Stimulated activated CD8-positive, alpha-beta memory T cell treated with anti-CD3 and anti-CD28 coated beads, Interleukin-2, amount 100 ng/mL, for 1 hour (primary cell): ENCODE measurements around the gene TAS2R7.
"Not testable (repeated sequence)": the region's sequence is repeated elsewhere in the genome, so short reads cannot be mapped to it uniquely, and the experiment has no call there.

Experiments used
- DNase-seq, 2 donors: peaks; one replicate each; pipeline ENCODE4 v3.0.0-alpha.2; 2020; ENCODE audit warnings: low read depth in 2 of 2

TAS2R7 gene, protein sequence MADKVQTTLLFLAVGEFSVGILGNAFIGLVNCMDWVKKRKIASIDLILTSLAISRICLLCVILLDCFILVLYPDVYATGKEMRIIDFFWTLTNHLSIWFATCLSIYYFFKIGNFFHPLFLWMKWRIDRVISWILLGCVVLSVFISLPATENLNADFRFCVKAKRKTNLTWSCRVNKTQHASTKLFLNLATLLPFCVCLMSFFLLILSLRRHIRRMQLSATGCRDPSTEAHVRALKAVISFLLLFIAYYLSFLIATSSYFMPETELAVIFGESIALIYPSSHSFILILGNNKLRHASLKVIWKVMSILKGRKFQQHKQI

GRCh38 chr12:10802587-10802986 lies at the start of gene TAS2R7:
TSS of gene TAS2R7 (minus strand) at chr12:10802627. CDS start at chr12:10802570, 57 bp downstream.
- no peak for DNase-seq

- DNase-seq: no peak
These were observed 48.9 kb upstream of the TAS2R7 start for GRCh38 chr12:10851243-10851858.

DNA sequence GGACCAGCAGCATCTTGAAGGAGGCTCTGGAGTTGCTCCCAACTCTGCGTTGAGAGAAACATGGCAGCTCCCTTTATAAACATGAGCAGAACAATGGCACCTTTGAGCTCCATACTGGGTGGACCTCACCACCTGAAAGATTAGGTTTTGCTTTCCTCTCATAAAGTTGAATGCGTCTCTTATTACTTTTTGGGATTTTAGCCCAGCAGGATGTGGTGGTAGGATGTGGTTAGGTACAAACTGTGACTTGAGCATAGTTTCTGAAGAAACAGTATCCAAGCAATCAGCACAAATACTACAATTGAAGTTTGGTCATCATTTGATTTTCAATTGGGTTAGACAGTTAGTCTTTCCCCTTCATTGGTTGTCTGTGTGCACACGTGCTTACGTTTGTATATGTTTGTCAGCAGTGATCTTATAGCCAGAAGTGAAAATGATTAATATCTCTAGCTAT lies 47.0 kb upstream of the TAS2R7 start, which contains the start of gene PRR4:
Gene PRR4, minus strand, starts transcription at position 51 of the 454 bp plus-strand sequence. Its CDS starts 38 bp downstream, at position 13.
- DNase-seq: no peak

DNA sequence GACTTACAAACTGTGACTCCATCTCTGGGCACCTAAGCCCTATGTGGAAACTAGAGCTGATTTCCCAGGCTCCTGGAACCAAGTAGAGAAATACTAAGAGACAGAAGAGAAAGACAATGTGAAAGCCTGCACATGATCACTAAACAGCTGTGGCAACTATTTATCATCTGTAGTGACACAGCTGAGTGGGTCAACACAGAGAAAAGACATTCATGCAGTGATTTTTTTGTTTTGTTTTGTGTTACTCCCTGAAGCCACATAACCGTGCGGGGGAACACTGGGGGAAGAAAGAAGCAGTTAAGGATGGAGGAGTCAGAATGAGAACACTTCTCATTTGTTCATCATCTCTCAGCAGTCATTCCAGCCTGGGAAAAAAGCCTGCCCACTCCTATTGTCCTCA lies 45.3 kb upstream of the TAS2R7 start:
- DNase-seq: no peak

GRCh38 chr12:10842862-10843261 lies 40.4 kb upstream of the TAS2R7 start:
- DNase-seq: no peak

DNA sequence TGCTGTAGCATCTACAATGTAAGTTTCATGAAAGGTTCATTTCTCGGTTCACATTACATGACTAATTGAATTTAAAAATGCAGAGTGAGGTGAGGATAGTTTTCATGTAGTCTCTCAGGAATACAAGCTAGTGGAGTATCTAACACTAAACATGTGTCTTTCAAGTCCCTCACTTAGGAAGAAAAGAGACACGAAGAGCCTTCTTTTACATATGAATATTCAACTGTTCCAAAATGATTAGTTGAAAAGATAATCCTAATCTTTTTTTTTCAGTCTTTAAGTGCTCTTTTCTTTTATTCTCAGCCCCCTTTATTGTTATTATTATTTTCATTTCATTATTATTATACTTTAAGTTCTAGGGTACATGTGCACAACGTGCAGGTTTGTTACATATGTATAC lies 36.0 kb upstream of the TAS2R7 start:
- no peak for DNase-seq

- DNase-seq: no peak
These were observed 27.6 kb upstream of the TAS2R7 start for GRCh38 chr12:10829994-10830393.

DNA sequence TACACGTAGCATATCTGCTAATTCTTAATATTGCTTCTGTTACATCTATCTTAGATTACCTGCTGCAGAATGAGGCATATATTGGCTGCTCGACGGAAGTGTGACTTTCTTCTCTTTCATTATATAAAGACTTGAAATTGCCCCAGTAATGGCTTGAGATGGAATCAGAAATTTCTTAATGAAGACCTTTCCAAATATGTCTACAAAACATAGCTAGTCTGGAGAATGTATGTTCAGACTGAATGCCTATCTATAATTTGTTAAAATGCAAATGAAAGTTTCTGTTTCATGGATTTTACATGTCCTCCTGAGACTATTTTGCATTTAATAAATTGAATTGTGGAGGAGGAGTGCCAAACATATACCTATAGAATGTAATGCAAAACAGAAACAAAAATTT lies 23.8 kb upstream of the TAS2R7 start, which contains the start of gene TAS2R10:
Gene TAS2R10, minus strand, starts transcription at position 101 of the 400 bp plus-strand sequence. Its CDS starts 89 bp downstream, at position 12.
- DNase-seq: no peak

DNA sequence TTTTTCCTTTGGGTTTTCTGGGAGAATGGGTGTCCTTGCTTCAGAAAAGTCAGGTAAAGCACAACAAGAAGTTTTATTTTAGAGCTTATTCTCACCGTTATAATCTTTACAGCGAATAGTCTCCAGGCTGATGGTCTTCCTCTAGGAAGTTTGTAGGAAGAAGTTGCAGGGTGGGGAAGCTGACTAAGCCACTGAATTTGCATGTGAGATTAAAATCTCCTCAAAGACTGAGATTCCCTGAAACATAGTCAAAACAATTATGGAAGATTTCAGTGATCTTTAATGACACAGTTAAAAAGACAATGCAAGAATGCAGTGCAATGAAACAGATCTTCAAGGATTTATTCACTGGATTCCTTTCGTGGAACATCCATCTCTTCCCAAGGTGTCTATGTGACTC lies 22.5 kb upstream of the TAS2R7 start:
- no peak for DNase-seq

GRCh38 chr12:10811883-10812536 lies 9.6 kb upstream of the TAS2R7 start:
- no peak for DNase-seq

GRCh38 chr12:10810068-10810467 lies 7.6 kb upstream of the TAS2R7 start, which contains the start of gene TAS2R9:
TSS of gene TAS2R9 (minus strand) at chr12:10810168. CDS start at chr12:10810075, 93 bp downstream.
- DNase-seq: no peak

- no peak for DNase-seq
These were observed 4.8 kb upstream of the TAS2R7 start, which contains the start of gene TAS2R8 for GRCh38 chr12:10807186-10807585. TSS of gene TAS2R8 (minus strand) at chr12:10807286. CDS start at chr12:10806980, 306 bp downstream.

DNA sequence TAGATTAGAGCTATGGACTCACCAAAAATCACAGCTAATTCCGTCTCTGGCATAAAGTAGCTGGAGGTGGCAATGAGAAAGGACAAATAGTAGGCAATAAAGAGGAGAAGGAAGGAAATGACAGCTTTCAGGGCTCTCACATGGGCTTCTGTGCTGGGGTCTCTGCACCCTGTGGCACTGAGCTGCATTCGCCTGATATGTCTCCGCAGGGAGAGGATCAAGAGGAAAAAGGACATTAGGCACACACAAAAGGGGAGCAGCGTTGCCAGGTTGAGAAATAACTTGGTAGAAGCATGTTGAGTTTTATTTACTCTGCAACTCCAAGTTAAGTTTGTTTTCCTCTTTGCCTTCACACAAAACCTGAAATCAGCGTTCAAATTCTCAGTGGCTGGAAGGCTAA lies 686 bp downstream of the TAS2R7 start:
- no peak for DNase-seq

DNA sequence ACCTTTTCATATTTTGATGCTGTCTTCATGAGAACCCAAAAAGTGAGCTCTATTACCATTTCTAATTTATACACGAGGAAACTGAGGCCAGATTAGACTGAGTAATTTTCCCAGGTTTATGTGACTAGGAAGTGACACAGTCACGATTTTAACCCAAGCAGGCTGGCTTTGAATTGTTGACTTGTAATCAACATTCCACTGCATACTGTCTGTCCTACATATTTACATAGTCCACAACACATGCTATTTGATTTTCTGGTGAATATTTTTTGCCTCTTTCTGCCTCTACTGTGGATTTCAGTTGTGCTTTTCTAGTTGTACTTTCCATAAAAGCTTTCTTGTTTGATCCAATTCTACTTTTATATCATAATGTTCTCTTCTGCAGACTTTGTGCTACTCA lies 8.2 kb downstream of the TAS2R7 start:
- DNase-seq: no peak

- not testable (repeated sequence) for DNase-seq
These were observed 10.7 kb downstream of the TAS2R7 start for GRCh38 chr12:10791769-10792168.

GRCh38 chr12:10783252-10783651 lies 19.2 kb downstream of the TAS2R7 start:
- DNase-seq: no peak

DNA sequence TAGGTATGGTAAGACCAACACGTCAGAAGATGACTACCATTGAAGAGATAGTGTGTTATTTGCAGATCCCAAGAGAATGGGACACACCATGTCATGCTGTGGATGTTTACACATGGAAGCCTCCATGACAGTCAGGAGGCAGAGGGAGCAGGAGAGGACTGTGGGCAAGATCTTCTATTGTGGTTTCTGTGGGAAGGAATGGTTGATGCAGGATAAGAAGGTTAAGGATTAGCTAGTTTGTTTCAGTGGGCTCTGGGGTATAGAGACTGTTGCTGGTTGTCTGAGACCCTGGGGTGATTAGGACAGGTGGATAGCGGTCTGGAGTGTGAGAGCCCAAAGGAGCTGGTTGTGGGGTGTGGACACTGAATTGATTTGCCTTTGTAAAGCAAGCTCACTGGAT lies 23.3 kb downstream of the TAS2R7 start:
- no peak for DNase-seq

DNA sequence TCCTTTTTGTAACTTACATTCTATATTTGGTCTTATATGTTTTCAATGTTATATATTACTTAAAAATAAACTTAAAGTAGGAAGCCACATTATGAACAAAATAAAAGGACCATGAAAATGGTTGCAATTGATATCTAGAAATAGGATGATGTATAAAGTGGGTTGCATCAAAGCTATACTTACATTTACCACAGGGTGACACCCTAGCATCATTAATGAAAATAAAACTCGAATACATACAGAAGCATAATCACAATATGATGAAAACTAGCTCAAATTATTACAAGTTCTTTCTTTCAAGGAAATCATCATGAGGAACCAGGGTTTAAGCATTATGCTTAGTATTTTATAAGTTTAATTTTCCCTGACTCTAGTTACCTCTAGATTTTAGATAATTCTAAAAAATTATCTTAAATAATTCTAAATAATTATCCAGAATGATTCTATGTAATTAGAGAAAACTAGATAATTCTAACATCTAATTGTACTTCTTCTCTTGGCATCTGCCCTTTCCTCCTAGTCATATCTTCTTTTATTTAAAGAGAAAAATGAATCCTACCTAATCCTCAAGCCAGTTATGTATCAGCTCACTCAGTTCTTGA lies 31.2 kb downstream of the TAS2R7 start:
- no peak for DNase-seq

GRCh38 chr12:10759657-10760056 lies 42.8 kb downstream of the TAS2R7 start:
- no peak for DNase-seq

GRCh38 chr12:10756194-10756593 lies 46.2 kb downstream of the TAS2R7 start:
- DNase-seq: no peak

DNA sequence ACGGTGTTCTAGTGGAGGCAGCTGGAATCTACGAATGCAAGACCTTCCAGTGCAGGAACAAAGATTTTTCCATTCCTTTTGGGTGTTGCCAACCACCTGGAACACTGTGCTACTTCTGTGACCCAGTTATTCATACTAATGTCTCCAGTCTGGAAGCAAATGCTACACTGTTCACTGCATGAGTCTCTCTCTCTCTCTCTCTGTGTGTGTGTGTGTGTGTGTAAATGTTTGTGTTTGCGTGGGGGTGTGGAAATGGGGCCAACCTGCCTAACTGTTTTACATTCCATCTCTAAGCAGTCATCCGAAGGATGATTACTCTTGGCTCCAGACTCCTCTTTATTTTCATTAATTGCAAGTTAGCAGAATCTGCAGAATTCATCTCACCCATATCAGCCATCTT lies 49.4 kb downstream of the TAS2R7 start:
- no peak for DNase-seq
